Measurements from ENCODE around the gene SPNS2. TPM values are rescaled to one million over a fixed set of nuclear protein-coding genes. Genes with fewer than 3 reads are reported as not detected.

SPNS2 gene
- total RNA-seq, 4 donors from 2014 or later = 10.0 to 19.9 (median 18.8) TPM

DNA sequence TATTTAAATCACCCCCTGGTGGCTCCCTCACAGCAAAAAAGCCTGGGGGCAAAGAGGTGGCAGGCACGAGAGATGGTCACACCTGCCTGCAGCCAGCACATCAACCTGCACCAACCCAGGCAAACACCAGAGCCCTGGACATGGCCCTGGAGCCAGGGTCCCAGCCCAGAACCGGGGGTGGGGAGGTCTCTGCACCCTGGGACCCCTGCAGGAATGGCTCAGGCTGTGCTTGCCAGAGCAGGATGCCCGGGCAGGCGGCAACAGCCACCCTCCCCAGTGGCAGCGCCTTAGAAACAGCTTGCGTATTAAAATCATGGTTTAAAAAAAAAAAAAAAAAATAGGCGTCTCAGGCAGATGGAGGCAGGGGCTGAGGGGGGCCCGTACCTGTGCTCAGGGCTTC, 40.3 kb downstream of the SPNS2 start:
- no peak for DNase-seq (ENCODE audit: extremely low spot score)
- TF ChIP-seq POLR2AphosphoS5 (IDR thresholded peaks at IDR 0.05) (no peak), POLR2A (IDR thresholded peaks at IDR 0.05; ENCODE audit: low read depth) (no peak), EP300 (IDR thresholded peaks at IDR 0.05) (no peak)
- TF ChIP-seq, protein P1, sequence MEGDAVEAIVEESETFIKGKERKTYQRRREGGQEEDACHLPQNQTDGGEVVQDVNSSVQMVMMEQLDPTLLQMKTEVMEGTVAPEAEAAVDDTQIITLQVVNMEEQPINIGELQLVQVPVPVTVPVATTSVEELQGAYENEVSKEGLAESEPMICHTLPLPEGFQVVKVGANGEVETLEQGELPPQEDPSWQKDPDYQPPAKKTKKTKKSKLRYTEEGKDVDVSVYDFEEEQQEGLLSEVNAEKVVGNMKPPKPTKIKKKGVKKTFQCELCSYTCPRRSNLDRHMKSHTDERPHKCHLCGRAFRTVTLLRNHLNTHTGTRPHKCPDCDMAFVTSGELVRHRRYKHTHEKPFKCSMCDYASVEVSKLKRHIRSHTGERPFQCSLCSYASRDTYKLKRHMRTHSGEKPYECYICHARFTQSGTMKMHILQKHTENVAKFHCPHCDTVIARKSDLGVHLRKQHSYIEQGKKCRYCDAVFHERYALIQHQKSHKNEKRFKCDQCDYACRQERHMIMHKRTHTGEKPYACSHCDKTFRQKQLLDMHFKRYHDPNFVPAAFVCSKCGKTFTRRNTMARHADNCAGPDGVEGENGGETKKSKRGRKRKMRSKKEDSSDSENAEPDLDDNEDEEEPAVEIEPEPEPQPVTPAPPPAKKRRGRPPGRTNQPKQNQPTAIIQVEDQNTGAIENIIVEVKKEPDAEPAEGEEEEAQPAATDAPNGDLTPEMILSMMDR (IDR thresholded peaks at IDR 0.05) = no peak
- WGBS = 81% methylated on average over 8 of the region's 8 CpGs
- H3K9me3 ChIP-seq = no peaks in the 10 kb centered on the region
- no peak overlapping the region for H3K4me3 ChIP-seq
- peaks cover 0 to 21% (median 0%) of the 10 kb centered on the region in 4 donors for H3K27me3 ChIP-seq
- H3K36me3 ChIP-seq = peaks cover 39 to 66% (median 61%) of the 10 kb centered on the region in 4 donors
- H3K4me1 ChIP-seq = peaks cover 66 to 82% (median 73%) of the 10 kb centered on the region in 4 donors
- intact Hi-C loops (cut with DNase I) = no loop called here
- peak overlapping the region in 3 of 4 donors; percentile 66 to 76 (median 74) for H3K27ac ChIP-seq (replicated peaks in 1 of 4)

DNA sequence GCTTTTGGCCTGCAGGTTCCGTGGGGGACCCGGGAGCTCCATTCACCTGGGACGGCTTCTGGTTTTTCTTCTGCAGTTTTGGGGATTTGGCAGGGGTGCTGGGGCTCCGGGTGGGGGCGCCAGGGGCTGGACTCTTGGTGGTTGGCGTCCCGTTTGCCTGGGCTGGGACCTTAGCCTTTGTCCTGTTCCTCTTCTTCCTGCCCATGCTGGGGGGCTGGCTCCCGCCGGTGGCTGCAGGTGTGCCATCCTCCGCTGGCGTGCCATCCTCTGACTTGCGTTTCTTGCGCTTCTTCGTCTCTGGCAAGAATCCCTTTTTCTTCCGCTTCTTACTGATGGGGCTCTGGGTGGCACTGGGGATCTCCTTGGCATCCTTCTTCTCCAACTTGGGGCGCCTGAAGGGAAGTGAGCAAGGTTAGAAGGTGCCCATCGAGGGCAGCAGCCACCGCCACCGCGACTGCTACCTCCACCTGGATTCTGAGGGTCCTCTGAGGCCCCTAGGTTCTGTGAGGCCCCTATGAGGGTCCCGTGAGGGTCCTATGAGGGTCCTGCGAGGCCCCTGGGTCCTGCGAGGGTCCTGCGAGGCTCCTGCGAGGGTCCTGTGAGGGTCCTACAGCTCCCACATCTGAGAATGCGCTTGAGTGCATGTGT, 41.0 kb downstream of the SPNS2 start:
- Histone ChIP-seq H3K9me3 (no peaks in the 10 kb centered on the region), H3K36me3 (peaks cover 46 to 72% (median 67%) of the 10 kb centered on the region in 4 donors), H3K27me3 (peaks cover 0 to 14% (median 0%) of the 10 kb centered on the region in 4 donors), H3K4me1 (peaks cover 60 to 75% (median 66%) of the 10 kb centered on the region in 4 donors), H3K27ac (replicated peaks in 1 of 4) (peak overlapping the region in 2 of 4 donors; percentile 54 to 74), H3K4me3 (peak overlapping the region in 1 of 4 donors; percentile 5)
- DNase-seq (ENCODE audit: extremely low spot score) = no peak
- intact Hi-C loops (cut with DNase I) = no loop called here
- 83% methylated on average over 15 of the region's 26 CpGs for WGBS
- TF ChIP-seq POLR2AphosphoS5 (IDR thresholded peaks at IDR 0.05) = no peak
- TF ChIP-seq, protein P1 (IDR thresholded peaks at IDR 0.05) = no peak
- no peak for TF ChIP-seq POLR2A (IDR thresholded peaks at IDR 0.05; ENCODE audit: low read depth)
- TF ChIP-seq EP300 (IDR thresholded peaks at IDR 0.05) = no peak

DNA sequence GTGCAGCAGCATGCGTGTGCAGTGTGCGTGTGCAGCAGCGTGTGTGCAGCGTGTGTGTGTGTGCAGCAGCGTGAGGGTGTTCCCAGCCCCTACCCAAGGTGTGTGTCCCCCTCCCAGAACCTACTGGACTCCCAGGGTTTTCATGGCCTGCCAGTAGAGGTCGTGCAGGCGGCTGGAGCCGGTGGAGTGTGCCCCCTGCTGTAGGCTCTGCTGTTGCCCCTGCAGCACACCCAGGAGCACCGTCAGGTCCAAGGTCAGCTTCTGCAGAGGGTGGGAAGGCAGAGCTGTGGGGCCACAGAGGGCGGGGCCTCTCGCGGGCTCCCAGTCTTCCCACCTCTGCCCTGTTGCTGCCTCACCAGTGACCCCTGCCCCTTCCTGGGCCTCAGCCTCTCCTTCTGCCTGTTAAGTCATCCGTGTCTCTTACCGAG, 41.6 kb downstream of the SPNS2 start:
- intact Hi-C loops (cut with DNase I) = no loop called here
- H3K27ac ChIP-seq (replicated peaks in 1 of 4) = peak overlapping the region in 2 of 4 donors; percentile 54 to 74
- 70% methylated on average over 9 of the region's 14 CpGs for WGBS

DNA sequence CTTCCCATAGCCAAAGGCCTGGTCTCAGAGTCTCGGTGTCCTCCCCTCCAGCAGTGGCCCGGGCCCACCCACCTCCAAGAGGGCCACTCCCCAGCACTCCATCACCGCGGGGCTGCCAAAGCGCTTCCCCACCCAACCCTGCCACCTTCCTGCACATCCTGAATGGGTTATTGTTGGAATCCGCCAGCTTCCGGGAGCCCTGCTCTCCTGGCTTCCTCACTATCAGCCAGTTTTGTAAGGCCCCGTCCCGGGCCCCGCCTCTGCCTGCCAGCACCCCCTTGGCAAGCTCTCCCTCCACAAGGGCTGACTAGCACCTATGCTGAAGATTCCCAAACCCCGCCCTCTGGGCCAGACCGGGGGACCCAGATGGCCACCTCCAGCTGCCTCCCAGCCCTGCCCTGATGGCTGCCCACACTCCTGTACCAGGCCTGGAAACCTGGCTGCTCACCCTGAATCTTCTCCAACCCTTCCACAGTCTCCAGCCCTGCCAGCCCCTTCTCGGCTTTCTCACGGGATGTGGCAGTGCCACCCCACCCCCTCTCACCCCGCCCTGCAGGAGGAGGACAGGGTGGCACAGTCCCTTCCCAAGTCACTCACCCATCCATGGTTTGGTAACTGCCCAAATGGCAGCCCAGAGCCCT, 42.1 kb downstream of the SPNS2 start:
- H3K4me1 ChIP-seq = peaks cover 51 to 64% (median 56%) of the 10 kb centered on the region in 4 donors

More for the DNA sequence above, 41.6 kb downstream of the SPNS2 start:
- DNase-seq (ENCODE audit: extremely low spot score) = no peak
- Histone ChIP-seq H3K36me3 (peaks cover 51 to 78% (median 73%) of the 10 kb centered on the region in 4 donors), H3K27me3 (peaks cover 0 to 9% (median 0%) of the 10 kb centered on the region in 4 donors), H3K9me3 (no peaks in the 10 kb centered on the region), H3K4me3 (peak overlapping the region in 1 of 4 donors; percentile 7), H3K4me1 (peaks cover 54 to 70% (median 61%) of the 10 kb centered on the region in 4 donors)
- TF ChIP-seq, protein P1 (IDR thresholded peaks at IDR 0.05) = peak in 1 of 3 experiments; percentile 16
- TF ChIP-seq POLR2AphosphoS5 (IDR thresholded peaks at IDR 0.05) (no peak), POLR2A (IDR thresholded peaks at IDR 0.05; ENCODE audit: low read depth) (no peak), EP300 (IDR thresholded peaks at IDR 0.05) (no peak)

More for the DNA sequence above, 42.1 kb downstream of the SPNS2 start:
- 81% methylated on average over 10 of the region's 15 CpGs for WGBS
- Histone ChIP-seq H3K36me3 (peaks cover 51 to 84% (median 79%) of the 10 kb centered on the region in 4 donors), H3K27ac (replicated peaks in 1 of 4) (peak overlapping the region in 3 of 4 donors; percentile 0 to 74 (median 54)), H3K4me3 (peak overlapping the region in 1 of 4 donors; percentile 7), H3K27me3 (peaks cover 0 to 3% (median 0%) of the 10 kb centered on the region in 4 donors), H3K9me3 (no peaks in the 10 kb centered on the region)
- no peak for DNase-seq (ENCODE audit: extremely low spot score)
- TF ChIP-seq POLR2AphosphoS5 (IDR thresholded peaks at IDR 0.05) (peak; percentile 11 to 13), EP300 (IDR thresholded peaks at IDR 0.05) (no peak), POLR2A (IDR thresholded peaks at IDR 0.05; ENCODE audit: low read depth) (no peak)
- TF ChIP-seq, protein P1 (IDR thresholded peaks at IDR 0.05) = no peak
- intact Hi-C loops (cut with DNase I) = no loop called here
